ENCODE measurements around the gene CLUH. TPM values are rescaled to one million over a fixed set of nuclear protein-coding genes. Genes with fewer than 3 reads are reported as not detected.

The CLUH gene
- total RNA-seq, 1 donor from 2014 or later, result 40.2 TPM

GRCh38 chr17:2705888-2706795, 5.4 kb downstream of the CLUH start:
- Mint-ChIP-seq H3K27ac (no peak overlapping the region), H3K9me3 (ENCODE audit: low read depth) (no peaks in the 10 kb centered on the region), H3K4me3 (ENCODE audit: low read depth) (no peak overlapping the region), H3K27me3 (peaks cover 6% of the 10 kb centered on the region), H3K36me3 (ENCODE audit: insufficient read depth) (peaks cover 2% of the 10 kb centered on the region), H3K4me1 (ENCODE audit: low read depth) (peaks cover 19% of the 10 kb centered on the region)
- no peak for TF ChIP-seq CTCF (IDR thresholded peaks at IDR 0.05; ENCODE audit: unreplicated experiment)
- DNase-seq (ENCODE audit: low spot score, unreplicated experiment), result no peak

GRCh38 chr17:2705263-2705662, 6.3 kb downstream of the CLUH start:
- Mint-ChIP-seq H3K27ac (no peak overlapping the region), H3K4me3 (ENCODE audit: low read depth) (no peak overlapping the region), H3K9me3 (ENCODE audit: low read depth) (no peaks in the 10 kb centered on the region), H3K27me3 (peaks cover 3% of the 10 kb centered on the region), H3K4me1 (ENCODE audit: low read depth) (peaks cover 15% of the 10 kb centered on the region), H3K36me3 (ENCODE audit: insufficient read depth) (peaks cover 2% of the 10 kb centered on the region)
- TF ChIP-seq CTCF (IDR thresholded peaks at IDR 0.05; ENCODE audit: unreplicated experiment), result no peak
- no peak for DNase-seq (ENCODE audit: low spot score, unreplicated experiment)

- H3K27ac Mint-ChIP-seq, result no peak overlapping the region
- H3K4me1 Mint-ChIP-seq (ENCODE audit: low read depth), result peaks cover 11% of the 10 kb centered on the region
- TF ChIP-seq CTCF (IDR thresholded peaks at IDR 0.05; ENCODE audit: unreplicated experiment), result no peak
- DNase-seq (ENCODE audit: low spot score, unreplicated experiment), result no peak
- H3K36me3 Mint-ChIP-seq (ENCODE audit: insufficient read depth), result peaks cover 3% of the 10 kb centered on the region
- H3K9me3 Mint-ChIP-seq (ENCODE audit: low read depth), result no peaks in the 10 kb centered on the region
- H3K4me3 Mint-ChIP-seq (ENCODE audit: low read depth), result no peak overlapping the region
- H3K27me3 Mint-ChIP-seq, result no peaks in the 10 kb centered on the region
Measured at GRCh38 chr17:2704890-2705248, 6.7 kb downstream of the CLUH start.

GRCh38 chr17:2704031-2704889, 7.3 kb downstream of the CLUH start:
- no peak for DNase-seq (ENCODE audit: low spot score, unreplicated experiment)
- Mint-ChIP-seq H3K36me3 (ENCODE audit: insufficient read depth) (peaks cover 3% of the 10 kb centered on the region), H3K27ac (no peak overlapping the region), H3K4me3 (ENCODE audit: low read depth) (no peak overlapping the region), H3K9me3 (ENCODE audit: low read depth) (no peaks in the 10 kb centered on the region), H3K4me1 (ENCODE audit: low read depth) (peaks cover 6% of the 10 kb centered on the region), H3K27me3 (no peaks in the 10 kb centered on the region)
- TF ChIP-seq CTCF (IDR thresholded peaks at IDR 0.05; ENCODE audit: unreplicated experiment), result no peak

GRCh38 chr17:2703606-2704005, 8.0 kb downstream of the CLUH start:
- Mint-ChIP-seq H3K4me3 (ENCODE audit: low read depth) (no peak overlapping the region), H3K36me3 (ENCODE audit: insufficient read depth) (peaks cover 3% of the 10 kb centered on the region), H3K27ac (no peak overlapping the region), H3K9me3 (ENCODE audit: low read depth) (no peaks in the 10 kb centered on the region), H3K4me1 (ENCODE audit: low read depth) (peaks cover 5% of the 10 kb centered on the region), H3K27me3 (no peaks in the 10 kb centered on the region)
- DNase-seq (ENCODE audit: low spot score, unreplicated experiment), result no peak
- TF ChIP-seq CTCF (IDR thresholded peaks at IDR 0.05; ENCODE audit: unreplicated experiment), result no peak

Data from progenitor cell of endocrine pancreas (in vitro differentiated cells).